ENCODE data around the gene CACNA1S.

DNA sequence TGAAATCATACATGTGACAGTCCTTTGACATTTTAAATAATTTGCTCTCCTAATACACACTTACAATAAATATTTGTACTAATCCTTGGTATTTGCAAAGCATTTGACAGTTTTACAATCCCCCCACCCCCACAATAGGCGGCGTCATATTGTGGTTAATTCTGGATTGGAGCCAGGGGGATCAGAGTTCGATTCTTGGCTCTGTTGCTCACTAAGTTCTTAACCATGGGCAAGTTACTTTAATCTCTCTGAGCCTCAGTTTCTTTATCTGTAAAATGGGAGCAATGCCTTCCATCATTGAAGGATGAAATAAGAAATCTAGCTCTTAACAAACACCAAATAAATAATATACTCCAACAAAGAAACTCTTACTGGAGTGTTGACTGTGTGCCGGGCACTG, 23.8 kb downstream of the CACNA1S start:
- TF ChIP-seq, protein P1, sequence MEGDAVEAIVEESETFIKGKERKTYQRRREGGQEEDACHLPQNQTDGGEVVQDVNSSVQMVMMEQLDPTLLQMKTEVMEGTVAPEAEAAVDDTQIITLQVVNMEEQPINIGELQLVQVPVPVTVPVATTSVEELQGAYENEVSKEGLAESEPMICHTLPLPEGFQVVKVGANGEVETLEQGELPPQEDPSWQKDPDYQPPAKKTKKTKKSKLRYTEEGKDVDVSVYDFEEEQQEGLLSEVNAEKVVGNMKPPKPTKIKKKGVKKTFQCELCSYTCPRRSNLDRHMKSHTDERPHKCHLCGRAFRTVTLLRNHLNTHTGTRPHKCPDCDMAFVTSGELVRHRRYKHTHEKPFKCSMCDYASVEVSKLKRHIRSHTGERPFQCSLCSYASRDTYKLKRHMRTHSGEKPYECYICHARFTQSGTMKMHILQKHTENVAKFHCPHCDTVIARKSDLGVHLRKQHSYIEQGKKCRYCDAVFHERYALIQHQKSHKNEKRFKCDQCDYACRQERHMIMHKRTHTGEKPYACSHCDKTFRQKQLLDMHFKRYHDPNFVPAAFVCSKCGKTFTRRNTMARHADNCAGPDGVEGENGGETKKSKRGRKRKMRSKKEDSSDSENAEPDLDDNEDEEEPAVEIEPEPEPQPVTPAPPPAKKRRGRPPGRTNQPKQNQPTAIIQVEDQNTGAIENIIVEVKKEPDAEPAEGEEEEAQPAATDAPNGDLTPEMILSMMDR (IDR thresholded peaks at IDR 0.05 in 8 of 11, conservative IDR thresholded peaks at IDR 0.05 in 3 of 11): no peak
- TF ChIP-seq POLR2A (IDR thresholded peaks at IDR 0.05): no peak
